Endothelial cell of umbilical vein (primary cell): Measurements from ENCODE around the gene BLTP3B. TPM values are rescaled to one million over a fixed set of nuclear protein-coding genes. Genes with fewer than 3 reads are reported as not detected.

Experiments
- BruUV-seq: library from RNA; stranded (reverse); fragments of 400-500 nt; replicated peaks from 2 replicates; lab custom pipeline; 2021; lab: Mats Ljungman, UMichigan
- CTCF ChIA-PET: fragments of 300-600, 350-600 bp; sonication (Branson Sonifier 250); formaldehyde crosslinking; loops from one replicate; lab custom pipeline; 2021; ENCODE audit warnings: antibody characterized with exemption, inconsistent platforms; lab: Charles Lee
- POLR2A ChIA-PET: fragments of 300-600, 350-600 bp; sonication (Branson Sonifier 250); formaldehyde crosslinking; loops from one replicate; lab custom pipeline; 2021; ENCODE audit warnings: antibody characterized with exemption, inconsistent platforms; lab: Charles Lee
- DNase-seq: peaks from one replicate; pipeline ENCODE4 v3.0.0-alpha.2; 2011; ENCODE audit warnings: low read depth, low spot score
- FAIRE-seq: peaks from 2 replicates; lab custom pipeline; 2011; peaks lifted over from hg19 to GRCh38; lab: Jason Lieb, UNC
- H2AFZ ChIP-seq: 2 replicates; pipeline ENCODE4 v1.6.0; 2012; ENCODE audit warnings: low read depth, low read length, control low read depth, inconsistent platforms
- H3K27ac ChIP-seq: 2 replicates; pipeline ENCODE4 v1.5.1; 2011; ENCODE audit warnings: low read depth, mild to moderate bottlenecking, control low read depth, low read length, moderate library complexity; ENCODE audit not compliant: insufficient read depth
- H3K27me3 ChIP-seq, 2 experiments: 2 replicates each; pipeline versions ENCODE4 v1.6.0 to v1.6.1; 2011; ENCODE audit warnings: low read length in 2 of 2, mixed read lengths in 1 of 2; ENCODE audit not compliant: control insufficient read depth in 2 of 2, insufficient read depth in 2 of 2
- H3K36me3 ChIP-seq, 2 experiments: 2 replicates in 1 of 2; 3 replicates in 1 of 2; pipeline ENCODE4 v1.5.1; 2011; ENCODE audit warnings: low read length in 2 of 2, mild to moderate bottlenecking in 1 of 2, moderate library complexity in 1 of 2; ENCODE audit not compliant: control insufficient read depth in 2 of 2, insufficient read depth in 2 of 2; ENCODE audit errors: extremely low read depth in 1 of 2
- H3K4me1 ChIP-seq: 3 replicates; pipeline ENCODE4 v1.5.1; 2011; ENCODE audit warnings: mild to moderate bottlenecking, low read length; ENCODE audit not compliant: control insufficient read depth, insufficient read depth; ENCODE audit errors: extremely low read depth
- H3K4me2 ChIP-seq: 2 replicates; pipeline ENCODE4 v1.6.1; 2011; ENCODE audit warnings: low read length, control low read depth, mixed read lengths; ENCODE audit not compliant: insufficient read depth
- H3K4me3 ChIP-seq, 3 experiments: fragments of 200-600 bp in 1 of 3; sonication (generic), shearing (Covaris generic) in 1 of 3; replicated peaks in 1 of 3; 2 replicates each; pipeline ENCODE4 v1.5.1; 2011 to 2016; ENCODE audit warnings: control low read depth in 3 of 3, low read length in 3 of 3, mild to moderate bottlenecking in 2 of 3, inconsistent platforms in 1 of 3, low read depth in 1 of 3, moderate library complexity in 1 of 3; ENCODE audit not compliant: insufficient read depth in 1 of 3
- H3K79me2 ChIP-seq: 2 replicates; pipeline ENCODE4 v1.6.0; 2012; ENCODE audit warnings: low read length, inconsistent platforms; ENCODE audit not compliant: control insufficient read depth, insufficient read depth
- H3K9ac ChIP-seq: replicated peaks from 2 replicates; pipeline ENCODE3; 2011; ENCODE audit warnings: low read length, control low read depth; ENCODE audit not compliant: insufficient read depth; ENCODE audit errors: extremely low read depth
- H3K9me1 ChIP-seq: replicated peaks from 3 replicates; pipeline ENCODE4 v1.6.0; 2011; ENCODE audit warnings: mild to moderate bottlenecking, low read length; ENCODE audit not compliant: control insufficient read depth, insufficient read depth; ENCODE audit errors: extremely low read depth
- H3K9me3 ChIP-seq: replicated peaks from 2 replicates; pipeline ENCODE4 v1.5.1; 2012; ENCODE audit warnings: low read length, inconsistent platforms; ENCODE audit not compliant: control insufficient read depth, insufficient read depth
- H4K20me1 ChIP-seq: replicated peaks from 2 replicates; pipeline ENCODE3; 2011; ENCODE audit warnings: mild to moderate bottlenecking, low read length; ENCODE audit not compliant: control insufficient read depth, insufficient read depth; ENCODE audit errors: extremely low read depth
- EZH2 ChIP-seq: IDR thresholded peaks from 2 replicates; pipeline ENCODE4 v1.6.1; 2012; ENCODE audit warnings: borderline replicate concordance, low read depth, mild to moderate bottlenecking, moderate library complexity, low read length, inconsistent platforms; ENCODE audit not compliant: severe bottlenecking
- FOS ChIP-seq: IDR thresholded peaks from 2 replicates; pipeline ENCODE4 v1.6.1; 2011; ENCODE audit warnings: mild to moderate bottlenecking, low read length, moderate library complexity, borderline replicate concordance; ENCODE audit not compliant: insufficient read depth
- GATA2 ChIP-seq: IDR thresholded peaks from 2 replicates; pipeline ENCODE4 v1.7.0; 2011; ENCODE audit warnings: low read depth, mild to moderate bottlenecking, moderate library complexity, mixed read lengths, low read length; ENCODE audit not compliant: insufficient read length, insufficient read depth
- JUN ChIP-seq: IDR thresholded peaks from 2 replicates; pipeline ENCODE4 v1.6.1; 2011; ENCODE audit warnings: borderline replicate concordance, low read depth; ENCODE audit not compliant: insufficient read length, insufficient read depth
- MYC ChIP-seq: IDR thresholded peaks from one replicate; pipeline ENCODE4 v1.6.1; 2011; ENCODE audit warnings: mild to moderate bottlenecking, low read depth, low read length
- POLR2A ChIP-seq: IDR thresholded peaks from 2 replicates; pipeline ENCODE4 v1.6.1; 2012; ENCODE audit warnings: low read depth, mild to moderate bottlenecking, control low read depth, low read length
- POLR2AphosphoS5 ChIP-seq: IDR thresholded peaks from 2 replicates; pipeline ENCODE4 v1.6.1; 2012; ENCODE audit warnings: low read depth, mild to moderate bottlenecking, control low read depth, low read length, moderate library complexity; ENCODE audit not compliant: insufficient read depth
- dilution Hi-C: fragments of 300-500 bp; cut with MboI; formaldehyde crosslinking; loops from one replicate; pipeline ENCODE4 v1.15.0; 2019; ENCODE audit warnings: low sequenced_read_pairs; ENCODE audit not compliant: extremely low pct_ligation_motif_present
- intact Hi-C: fragments of 100-400 bp; cut with micrococcal nuclease; formaldehyde crosslinking; loops from one replicate; pipeline ENCODE4 v1.10.0; 2022
- polyA plus RNA-seq, 4 experiments: library from polyadenylated mRNA; depleted of rRNA in 3 of 4; stranded (reverse) in 3 of 4; unstranded in 1 of 4; fragments of >200 nt; gene quantifications; 2 replicates each; pipeline versions ENCODE4 v1.2.1 to v1.2.3, GENCODE V29; 2011 to 2012; ENCODE audit warnings: missing spikeins in 1 of 4
- total RNA-seq: library from RNA; stranded (reverse); gene quantifications from 2 replicates; pipeline ENCODE4 v1.2.3, GENCODE V29; 2021
- TF ChIP-seq, protein P1 (sequence below), 2 donors: IDR thresholded peaks; 1 replicate in 1 of 2; 2 replicates in 1 of 2; pipeline ENCODE4 v1.5.1; 2011; ENCODE audit warnings: low read length in 2 of 2, mild to moderate bottlenecking in 2 of 2, moderate library complexity in 2 of 2, control low read depth in 1 of 2, inconsistent platforms in 1 of 2, low read depth in 1 of 2; ENCODE audit not compliant: insufficient read depth in 1 of 2; ENCODE audit errors: extremely low read depth in 1 of 2
- TF ChIP-seq, protein P2 (sequence below): IDR thresholded peaks from 2 replicates; pipeline ENCODE4 v1.6.1; 2011; ENCODE audit not compliant: insufficient read depth, insufficient read length

BLTP3B gene
- total and polyA plus RNA-seq, 2 donors (not counting 3 experiments of a cell fraction or from before 2014, with no cell fraction given) = 5.4 to 17.9 TPM

DNA sequence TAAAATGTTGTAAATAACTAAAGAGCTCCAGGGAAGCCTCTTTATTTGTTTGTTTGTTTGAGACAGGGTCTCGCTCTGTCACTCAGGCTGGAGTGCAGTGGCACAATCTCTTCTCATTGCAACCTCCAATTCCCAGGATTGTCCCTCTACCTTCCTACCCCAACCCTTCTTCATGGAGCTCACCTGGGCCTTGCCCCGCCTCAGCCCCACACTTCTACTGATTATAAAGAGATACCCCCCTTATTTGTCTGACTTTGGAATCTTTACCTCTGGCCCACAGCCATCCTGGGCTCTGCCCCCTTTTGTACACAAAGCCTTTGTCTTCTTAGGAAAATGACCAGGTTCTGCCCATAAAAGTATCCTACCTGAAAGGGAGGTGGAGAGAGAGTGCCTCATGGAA, 9.1 kb upstream of the BLTP3B start:
- DNase-seq (no peak), FAIRE-seq (no peak)
- H3K4me1 ChIP-seq = no peaks in the 10 kb centered on the region
- no peaks in the 10 kb centered on the region for H3K79me2 ChIP-seq
- no TSS peak for BruUV-seq
- no peaks in the 10 kb centered on the region for H3K36me3 ChIP-seq
- intact Hi-C loops = loop anchor here (5.0 to 10.0 kb wide), 2 partner anchors 253 to 591 kb away; no protein-coding TSS in a partner anchor
- H4K20me1 ChIP-seq = no peaks in the 10 kb centered on the region
- POLR2A ChIA-PET = no interaction called here
- H3K9me1 ChIP-seq = no peaks in the 10 kb centered on the region
- no peak overlapping the region for H3K9ac ChIP-seq
- dilution Hi-C loops = no loop called here
- no peak overlapping the region for H3K27ac ChIP-seq
- H3K4me2 ChIP-seq = no peak overlapping the region
- no peak overlapping the region for H2AFZ ChIP-seq
- TF ChIP-seq MYC (no peak), GATA2 (no peak), POLR2AphosphoS5 (no peak), FOS (no peak), POLR2A (no peak), EZH2 (no peak), JUN (no peak)
- TF ChIP-seq, protein P1, sequence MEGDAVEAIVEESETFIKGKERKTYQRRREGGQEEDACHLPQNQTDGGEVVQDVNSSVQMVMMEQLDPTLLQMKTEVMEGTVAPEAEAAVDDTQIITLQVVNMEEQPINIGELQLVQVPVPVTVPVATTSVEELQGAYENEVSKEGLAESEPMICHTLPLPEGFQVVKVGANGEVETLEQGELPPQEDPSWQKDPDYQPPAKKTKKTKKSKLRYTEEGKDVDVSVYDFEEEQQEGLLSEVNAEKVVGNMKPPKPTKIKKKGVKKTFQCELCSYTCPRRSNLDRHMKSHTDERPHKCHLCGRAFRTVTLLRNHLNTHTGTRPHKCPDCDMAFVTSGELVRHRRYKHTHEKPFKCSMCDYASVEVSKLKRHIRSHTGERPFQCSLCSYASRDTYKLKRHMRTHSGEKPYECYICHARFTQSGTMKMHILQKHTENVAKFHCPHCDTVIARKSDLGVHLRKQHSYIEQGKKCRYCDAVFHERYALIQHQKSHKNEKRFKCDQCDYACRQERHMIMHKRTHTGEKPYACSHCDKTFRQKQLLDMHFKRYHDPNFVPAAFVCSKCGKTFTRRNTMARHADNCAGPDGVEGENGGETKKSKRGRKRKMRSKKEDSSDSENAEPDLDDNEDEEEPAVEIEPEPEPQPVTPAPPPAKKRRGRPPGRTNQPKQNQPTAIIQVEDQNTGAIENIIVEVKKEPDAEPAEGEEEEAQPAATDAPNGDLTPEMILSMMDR (IDR thresholded peaks at IDR 0.05; ENCODE audit: extremely low read depth in 1 of 2, insufficient read depth in 1 of 2, low read depth in 1 of 2, low read length in 2 of 2) = no peak
- TF ChIP-seq, protein P2, sequence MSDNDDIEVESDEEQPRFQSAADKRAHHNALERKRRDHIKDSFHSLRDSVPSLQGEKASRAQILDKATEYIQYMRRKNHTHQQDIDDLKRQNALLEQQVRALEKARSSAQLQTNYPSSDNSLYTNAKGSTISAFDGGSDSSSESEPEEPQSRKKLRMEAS = no peak
- CTCF ChIA-PET = no interaction called here
- no peaks in the 10 kb centered on the region for H3K27me3 ChIP-seq
- no peaks in the 10 kb centered on the region for H3K9me3 ChIP-seq
- H3K4me3 ChIP-seq = no peak overlapping the region
